ENCODE measurements around the gene ASB4.

Gene ASB4

DNA sequence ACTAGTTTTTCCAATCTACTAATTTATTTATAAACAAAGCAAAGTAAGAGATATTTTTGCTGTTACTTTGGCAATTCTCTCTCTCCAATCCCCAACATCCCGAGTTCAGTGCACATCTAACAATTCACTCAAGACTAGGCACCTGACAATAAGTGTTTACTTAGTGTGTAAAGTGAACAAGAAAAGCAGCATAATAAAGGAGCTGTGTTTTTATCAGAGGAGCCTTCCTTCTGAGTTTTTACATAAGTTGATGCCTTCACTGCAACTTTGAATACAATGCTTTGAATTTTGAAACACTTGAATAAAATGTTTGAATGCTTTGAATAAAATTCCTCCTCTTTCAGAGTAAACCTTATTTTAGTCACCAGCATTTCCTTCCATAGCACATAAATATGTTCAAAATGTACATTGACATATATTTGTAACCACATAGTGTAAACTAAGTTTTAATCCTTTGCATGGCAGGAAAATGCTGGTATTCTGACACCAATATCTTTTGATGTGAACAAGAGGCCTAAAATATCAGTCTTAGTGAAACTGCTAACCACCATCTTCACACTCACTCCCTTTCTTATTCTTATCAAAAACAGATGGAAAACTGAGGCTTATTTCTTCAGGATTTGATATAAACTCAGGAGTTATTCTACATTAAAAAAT, 99.2 kb downstream of the ASB4 start:
- Mint-ChIP-seq H3K36me3 (ENCODE audit: insufficient read depth) (no peaks in the 10 kb centered on the region), H3K27me3 (no peaks in the 10 kb centered on the region), H3K4me1 (no peaks in the 10 kb centered on the region), H3K27ac (ENCODE audit: low read depth) (no peak overlapping the region), H3K9me3 (no peaks in the 10 kb centered on the region), H3K4me3 (no peak overlapping the region)
- no peak for ATAC-seq (replicated peaks; ENCODE audit: extremely low read depth, poor library complexity, severe bottlenecking)
- no peak for DNase-seq (ENCODE audit: low spot score in 2 of 2)

DNA sequence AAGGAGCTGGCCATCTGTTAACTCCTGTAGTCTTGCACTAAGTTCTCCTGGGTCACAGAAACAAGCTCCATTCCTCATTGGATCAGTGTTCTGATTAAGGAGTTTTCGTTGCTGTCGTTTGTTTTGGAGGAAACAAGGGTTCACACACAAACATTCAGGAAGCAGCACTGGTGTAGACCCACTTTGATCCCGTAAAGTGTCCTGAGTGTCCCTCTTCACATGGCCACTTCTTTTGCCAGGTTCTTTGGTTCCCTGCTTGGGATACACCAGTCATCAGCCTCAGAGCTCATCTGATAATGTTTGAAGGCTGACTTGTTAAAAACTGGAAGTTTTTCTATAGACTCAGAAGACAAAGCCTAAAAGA, 99.7 kb downstream of the ASB4 start:
- no peak overlapping the region for H3K27ac Mint-ChIP-seq (ENCODE audit: low read depth)

DNA sequence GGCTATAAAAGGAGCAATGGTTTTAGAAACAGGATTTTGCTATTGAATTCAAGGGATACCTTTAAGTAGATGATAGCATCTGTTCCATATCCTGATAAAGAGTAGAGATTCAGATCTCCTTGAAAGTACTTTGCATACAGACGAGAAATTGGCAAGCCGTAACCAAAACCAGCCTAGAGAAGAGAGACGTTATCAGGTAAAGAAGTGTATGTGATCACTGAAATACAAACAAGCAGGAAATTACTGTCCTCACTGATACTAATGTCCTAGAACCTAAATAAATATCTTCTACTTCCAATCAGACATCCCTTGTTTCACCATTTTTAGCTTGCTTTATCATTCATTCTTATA, 101.2 kb downstream of the ASB4 start:
- H3K27me3 Mint-ChIP-seq = no peaks in the 10 kb centered on the region

More for the DNA sequence above, 99.7 kb downstream of the ASB4 start:
- no peaks in the 10 kb centered on the region for H3K36me3 Mint-ChIP-seq (ENCODE audit: insufficient read depth)
- no peak for DNase-seq (ENCODE audit: low spot score in 2 of 2)
- no peaks in the 10 kb centered on the region for H3K9me3 Mint-ChIP-seq
- no peak overlapping the region for H3K4me3 Mint-ChIP-seq
- no peaks in the 10 kb centered on the region for H3K27me3 Mint-ChIP-seq
- H3K4me1 Mint-ChIP-seq = no peaks in the 10 kb centered on the region
- ATAC-seq (replicated peaks; ENCODE audit: extremely low read depth, poor library complexity, severe bottlenecking) = no peak

GRCh38 chr7:95589031-95589430, 103.3 kb downstream of the ASB4 start:
- H3K4me1 Mint-ChIP-seq = no peaks in the 10 kb centered on the region
- no peak overlapping the region for H3K27ac Mint-ChIP-seq (ENCODE audit: low read depth)
- H3K36me3 Mint-ChIP-seq (ENCODE audit: insufficient read depth) = no peaks in the 10 kb centered on the region
- no peak for DNase-seq (ENCODE audit: low spot score in 2 of 2)
- no peaks in the 10 kb centered on the region for H3K27me3 Mint-ChIP-seq
- H3K4me3 Mint-ChIP-seq = no peak overlapping the region
- ATAC-seq (replicated peaks; ENCODE audit: extremely low read depth, poor library complexity, severe bottlenecking) = no peak
- H3K9me3 Mint-ChIP-seq = no peaks in the 10 kb centered on the region

More for the DNA sequence above, 101.2 kb downstream of the ASB4 start:
- H3K4me3 Mint-ChIP-seq = no peak overlapping the region
- H3K9me3 Mint-ChIP-seq = no peaks in the 10 kb centered on the region
- no peaks in the 10 kb centered on the region for H3K36me3 Mint-ChIP-seq (ENCODE audit: insufficient read depth)
- no peak overlapping the region for H3K27ac Mint-ChIP-seq (ENCODE audit: low read depth)
- DNase-seq (ENCODE audit: low spot score in 2 of 2) (no peak), ATAC-seq (replicated peaks; ENCODE audit: extremely low read depth, poor library complexity, severe bottlenecking) (no peak)
- no peaks in the 10 kb centered on the region for H3K4me1 Mint-ChIP-seq

DNA sequence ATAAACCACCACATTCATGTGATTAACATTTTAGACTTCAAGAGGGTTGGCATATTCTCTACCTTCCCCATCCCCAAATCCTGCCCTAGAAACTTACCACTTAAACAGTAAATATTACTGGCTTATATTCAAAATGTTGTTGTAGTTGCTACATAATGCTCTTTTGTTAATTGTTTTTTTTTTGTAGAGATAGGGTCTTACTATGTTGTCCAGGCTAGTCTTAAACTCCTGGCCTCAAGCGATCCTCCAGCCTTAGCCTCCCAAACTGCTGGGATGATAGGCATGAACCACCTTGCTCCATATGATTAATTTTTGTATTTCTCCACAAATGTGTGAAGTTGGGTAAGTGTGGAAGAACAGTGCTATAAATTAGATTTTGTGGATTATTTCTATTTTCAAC, 104.0 kb downstream of the ASB4 start:
- H3K4me3 Mint-ChIP-seq = no peak overlapping the region
- no peaks in the 10 kb centered on the region for H3K9me3 Mint-ChIP-seq
- H3K4me1 Mint-ChIP-seq = no peaks in the 10 kb centered on the region
- DNase-seq (ENCODE audit: low spot score in 2 of 2) (no peak), ATAC-seq (replicated peaks; ENCODE audit: extremely low read depth, poor library complexity, severe bottlenecking) (no peak)
- no peaks in the 10 kb centered on the region for H3K36me3 Mint-ChIP-seq (ENCODE audit: insufficient read depth)
- H3K27me3 Mint-ChIP-seq = no peaks in the 10 kb centered on the region
- no peak overlapping the region for H3K27ac Mint-ChIP-seq (ENCODE audit: low read depth)

Data from central memory CD8-positive, alpha-beta T cell (primary cell).